GM19468 (cell line): ENCODE data around the gene MCAM.

Experiments
- ATAC-seq: cut with Tn5 transposase; IDR thresholded peaks from one replicate; pipeline ENCODE4 v1.9.1; 2021; ENCODE audit warnings: mild to moderate bottlenecking, moderate library complexity, moderate number of reproducible peaks; ENCODE audit not compliant: unreplicated experiment; ENCODE audit errors: extremely low read depth

MCAM gene

GRCh38 chr11:119347242-119347641 lies 30.3 kb upstream of the MCAM start:
- ATAC-seq: no peak

GRCh38 chr11:119346605-119347004 lies 29.7 kb upstream of the MCAM start, which contains the start of gene MFRP:
TSS of gene MFRP (minus strand) at chr11:119346705. CDS start at chr11:119346513, 192 bp downstream.
- no peak for ATAC-seq

DNA sequence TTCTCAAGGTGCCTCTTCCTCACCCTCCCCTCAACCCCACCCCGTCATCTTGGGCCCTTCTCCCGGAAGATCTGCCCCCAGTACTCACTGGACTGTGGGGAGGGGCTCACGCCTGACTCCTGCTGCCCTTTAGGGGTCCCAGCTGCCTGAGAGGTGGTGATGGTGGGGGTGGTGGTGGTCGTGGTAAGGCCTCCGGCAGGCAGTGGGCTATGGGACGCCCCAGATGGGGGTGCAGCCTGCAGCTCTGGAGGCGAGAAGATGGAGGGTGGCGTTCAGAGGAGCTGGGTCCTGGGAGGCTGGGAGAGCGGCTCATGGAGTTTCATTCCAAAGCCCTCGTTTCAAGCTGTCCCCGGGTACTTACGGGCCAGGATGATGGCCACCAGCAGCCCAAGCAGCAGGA lies 28.8 kb upstream of the MCAM start:
- ATAC-seq: no peak

DNA sequence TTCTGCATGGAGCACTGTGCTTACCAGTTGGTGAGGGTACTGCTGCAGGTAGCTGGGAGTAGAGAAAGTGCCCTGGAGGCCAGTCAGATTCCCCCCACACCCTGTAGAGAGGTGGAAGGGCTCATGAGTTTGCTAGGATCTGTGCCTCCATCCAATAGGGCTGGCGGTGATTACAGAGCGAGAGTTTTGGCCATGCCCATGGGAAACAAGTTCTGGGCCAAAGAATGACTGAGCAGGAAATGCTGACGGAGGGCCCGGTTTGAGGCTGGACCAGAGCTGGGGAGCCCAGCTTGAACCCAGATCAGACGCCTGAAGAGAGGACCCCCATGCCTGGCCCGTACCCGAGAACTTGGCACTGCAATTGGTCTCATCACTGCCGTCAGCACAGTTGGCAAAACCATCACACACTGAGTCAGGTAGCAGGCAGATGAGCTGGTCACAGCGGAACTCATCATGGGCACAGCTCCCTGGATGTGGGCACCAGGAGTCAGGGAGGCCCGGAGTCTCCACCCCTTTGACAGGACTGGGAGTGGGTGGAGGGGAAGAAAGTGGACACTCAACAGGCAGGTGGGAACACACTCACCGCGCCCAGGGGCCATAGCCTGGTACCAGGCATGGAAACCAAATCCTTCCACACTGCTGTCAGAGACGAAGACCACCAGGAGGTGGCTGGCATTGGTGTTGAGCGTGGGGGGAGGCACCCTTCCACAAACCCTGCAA lies 27.5 kb upstream of the MCAM start:
- ATAC-seq: no peak

GRCh38 chr11:119343726-119344125 lies 26.8 kb upstream of the MCAM start:
- no peak for ATAC-seq

GRCh38 chr11:119342362-119343130 lies 25.6 kb upstream of the MCAM start:
- ATAC-seq: no peak

- ATAC-seq: no peak
Observed at GRCh38 chr11:119342023-119342300, 25.0 kb upstream of the MCAM start.

DNA sequence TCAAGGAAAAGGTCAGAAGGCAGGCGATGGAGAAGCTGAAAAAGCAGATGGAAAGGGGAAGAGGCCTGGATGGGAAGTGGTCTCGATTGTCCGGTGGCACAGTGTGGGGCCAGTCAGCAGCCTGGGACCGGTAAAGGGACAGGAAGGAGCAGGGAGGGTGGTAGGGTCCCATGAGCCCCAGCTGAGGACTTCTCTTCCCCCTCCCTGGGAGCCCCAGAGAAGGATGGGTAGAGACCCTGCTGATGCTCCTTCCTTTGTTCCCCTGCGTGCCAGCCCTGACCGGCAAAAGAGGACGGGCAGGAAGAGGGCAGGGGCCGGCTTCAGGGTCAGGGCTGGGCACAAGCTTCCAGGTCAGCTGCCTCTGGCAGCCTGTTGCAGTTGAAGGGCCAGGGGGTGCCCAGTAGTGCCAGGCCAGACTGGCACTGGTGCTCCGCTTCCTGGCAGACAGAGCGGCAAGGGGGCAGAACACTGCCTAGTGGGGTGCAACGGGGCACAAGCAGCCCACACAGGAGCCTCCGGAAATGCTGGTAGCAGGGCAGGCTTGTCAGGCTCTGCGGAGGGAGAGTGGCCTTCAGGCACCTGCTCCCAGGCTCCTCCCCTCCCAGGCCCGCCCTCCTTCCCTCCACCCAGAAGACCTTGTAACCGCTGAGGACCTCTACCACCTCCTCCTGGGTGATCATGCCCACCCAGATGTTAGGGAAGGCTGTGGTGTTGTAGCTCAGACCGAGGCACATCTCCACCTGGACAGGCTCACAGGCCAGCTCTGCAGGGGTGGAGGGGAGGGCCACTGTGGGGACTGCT lies 24.5 kb upstream of the MCAM start:
- ATAC-seq: no peak

GRCh38 chr11:119340335-119341221 lies 23.6 kb upstream of the MCAM start, which contains the start of gene C1QTNF5:
TSS of gene C1QTNF5 (minus strand) at chr11:119340883. CDS start at chr11:119340397, 486 bp downstream.
- ATAC-seq: no peak

- no peak for ATAC-seq
Observed at GRCh38 chr11:119339589-119340334, 22.8 kb upstream of the MCAM start.

DNA sequence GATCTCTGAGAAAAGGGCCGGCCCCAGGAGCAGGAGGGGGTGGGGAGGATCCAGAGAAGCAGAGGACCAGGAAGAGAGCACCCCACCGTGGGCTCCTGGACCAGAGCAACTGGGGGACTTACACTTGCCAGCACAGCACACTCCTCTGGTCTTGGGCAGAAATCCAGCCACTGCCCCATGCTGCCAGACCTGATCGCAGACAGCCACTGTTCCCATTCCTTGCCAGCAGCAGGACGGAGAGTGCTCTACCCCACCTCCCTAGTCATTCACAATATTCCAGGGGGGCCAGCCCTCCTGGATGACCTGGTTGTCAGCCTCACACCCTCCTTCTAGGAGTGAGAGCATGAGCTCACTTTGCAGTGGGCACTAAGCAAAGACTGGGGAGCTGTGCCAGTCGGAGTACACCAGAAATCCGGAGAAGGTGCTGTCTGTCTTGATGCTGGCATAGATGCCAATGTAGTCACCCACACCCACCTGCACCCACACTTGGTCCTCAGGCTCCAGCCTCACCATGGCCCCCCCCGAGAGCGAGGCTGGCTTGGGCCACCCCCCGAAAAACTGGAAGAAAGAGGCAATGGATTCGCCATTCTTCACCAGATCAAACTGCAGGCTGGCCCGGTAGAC lies 22.1 kb upstream of the MCAM start:
- no peak for ATAC-seq

- ATAC-seq: no peak
Observed at GRCh38 chr11:119338318-119338890, 21.5 kb upstream of the MCAM start.

DNA sequence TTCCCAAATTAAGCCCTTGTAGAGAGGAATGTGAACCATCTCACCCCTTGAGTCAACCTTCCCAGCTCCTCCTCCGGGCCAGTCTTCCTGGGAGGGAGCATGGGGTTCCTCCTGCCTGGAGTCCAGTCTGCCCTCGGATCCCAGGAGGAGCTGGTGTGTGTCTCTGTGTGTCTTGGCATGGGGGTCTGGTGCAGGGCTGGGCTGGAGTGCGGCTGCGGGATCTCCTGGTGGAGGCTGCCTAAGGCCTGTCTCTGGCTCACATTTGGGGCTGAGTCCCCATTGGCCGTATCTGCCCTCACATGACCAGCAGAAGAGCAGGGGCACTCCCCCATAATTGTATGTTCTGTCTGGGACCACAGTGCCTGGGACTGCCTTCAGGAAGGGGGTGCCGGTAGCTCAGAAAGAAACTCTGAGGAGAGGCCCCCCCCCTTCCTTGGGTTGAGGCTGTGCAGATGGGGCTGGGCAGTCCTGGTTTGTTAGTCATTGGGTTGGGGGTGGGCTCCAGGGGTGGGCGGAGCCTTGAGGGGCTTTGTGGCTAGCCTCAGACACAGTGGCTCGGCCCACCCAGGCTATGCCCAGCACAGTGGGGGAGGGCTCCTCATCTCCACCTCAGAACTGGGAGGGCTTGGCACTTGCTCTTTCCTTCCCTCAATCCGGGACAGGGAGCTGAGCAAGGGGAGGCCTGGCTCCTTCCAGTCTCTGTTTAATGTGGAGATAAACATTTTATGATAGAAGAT lies 20.8 kb upstream of the MCAM start:
- no peak for ATAC-seq

GRCh38 chr11:119336744-119337469 lies 20.0 kb upstream of the MCAM start:
- ATAC-seq: no peak

DNA sequence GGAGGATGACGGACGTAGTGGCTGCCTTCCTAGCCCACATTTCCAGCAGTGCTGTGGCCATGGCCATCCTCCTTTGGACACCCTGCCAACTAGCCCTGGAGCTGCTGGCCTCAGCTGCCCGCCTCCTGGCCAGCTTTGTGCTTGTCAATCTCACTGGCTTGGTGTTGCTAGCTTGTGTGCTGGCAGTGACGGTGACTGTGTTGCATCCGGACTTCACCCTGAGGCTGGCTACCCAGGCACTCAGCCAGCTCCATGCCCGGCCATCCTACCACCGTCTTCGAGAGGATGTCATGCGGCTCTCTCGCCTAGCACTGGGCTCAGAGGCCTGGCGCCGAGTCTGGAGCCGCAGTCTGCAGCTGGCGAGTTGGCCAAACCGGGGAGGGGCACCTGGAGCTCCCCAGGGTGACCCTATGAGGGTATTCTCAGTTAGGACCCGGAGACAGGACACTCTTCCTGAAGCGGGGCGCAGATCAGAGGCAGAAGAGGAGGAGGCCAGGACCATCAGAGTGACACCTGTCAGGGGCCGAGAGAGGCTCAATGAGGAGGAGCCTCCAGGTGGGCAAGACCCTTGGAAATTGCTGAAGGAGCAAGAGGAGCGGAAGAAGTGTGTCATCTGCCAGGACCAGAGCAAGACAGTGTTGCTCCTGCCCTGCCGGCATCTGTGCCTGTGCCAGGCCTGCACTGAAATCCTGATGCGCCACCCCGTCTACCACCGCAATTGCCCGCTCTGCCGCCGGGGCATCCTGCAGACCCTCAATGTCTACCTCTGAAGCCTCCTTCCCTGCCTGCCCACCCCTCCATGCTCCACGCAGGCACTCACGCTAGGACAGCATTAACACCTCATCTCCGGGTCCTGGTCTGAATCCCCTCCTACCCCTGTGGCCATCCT lies 19.0 kb upstream of the MCAM start:
- no peak for ATAC-seq

DNA sequence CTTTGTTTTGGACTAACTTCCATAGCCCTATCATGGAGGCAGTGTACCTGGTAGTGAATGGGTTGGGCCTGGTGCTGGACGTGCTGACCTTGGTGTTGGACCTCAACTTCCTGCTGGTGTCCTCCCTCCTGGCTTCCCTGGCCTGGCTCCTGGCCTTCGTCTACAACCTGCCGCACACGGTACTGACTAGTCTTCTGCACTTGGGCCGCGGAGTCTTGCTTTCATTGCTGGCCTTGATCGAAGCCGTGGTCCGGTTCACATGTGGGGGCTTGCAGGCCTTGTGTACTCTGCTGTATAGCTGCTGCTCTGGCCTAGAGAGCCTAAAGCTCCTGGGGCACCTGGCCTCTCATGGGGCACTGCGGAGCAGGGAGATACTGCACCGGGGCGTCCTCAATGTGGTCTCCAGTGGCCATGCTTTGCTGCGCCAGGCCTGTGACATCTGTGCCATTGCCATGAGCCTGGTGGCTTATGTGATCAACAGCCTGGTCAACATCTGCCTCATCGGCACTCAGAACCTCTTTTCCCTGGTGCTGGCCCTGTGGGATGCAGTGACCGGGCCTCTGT lies 18.2 kb upstream of the MCAM start:
- no peak for ATAC-seq
